Spleen (tissue), 11 donors: ENCODE data around the gene PLA2G5. TPM values are rescaled to one million over a fixed set of nuclear protein-coding genes. Genes with fewer than 3 reads are reported as not detected.

ENCODE experiments used
- DNase-seq: peaks from one replicate; pipeline ENCODE4 v3.0.0-alpha.2; 2020
- H3K27ac ChIP-seq, 8 donors: fragments of 200-600 bp; sonication (generic) in 7 of 8; 1 replicate in 4 of 8; 2 replicates in 4 of 8; pipeline versions ENCODE4 v1.5.0 to v1.8.0; 2016 to 2021; ENCODE audit warnings: inconsistent platforms in 4 of 8, mild to moderate bottlenecking in 4 of 8, moderate library complexity in 1 of 8
- H3K27me3 ChIP-seq, 7 donors: fragments of 200-600 bp; sonication (generic) in 6 of 7; replicated peaks in 1 of 7; 1 replicate in 4 of 7; 2 replicates in 3 of 7; pipeline versions ENCODE4 v1.5.0 to v1.8.0; 2016 to 2021; ENCODE audit warnings: inconsistent platforms in 3 of 7, mild to moderate bottlenecking in 1 of 7
- H3K36me3 ChIP-seq, 6 donors: fragments of 200-600 bp; sonication (generic) in 5 of 6; 1 replicate in 4 of 6; 2 replicates in 2 of 6; pipeline versions ENCODE4 v1.5.0 to v1.8.0; 2016 to 2021; ENCODE audit warnings: inconsistent platforms in 2 of 6
- H3K4me1 ChIP-seq, 6 donors: fragments of 200-600 bp; sonication (generic) in 5 of 6; 1 replicate in 3 of 6; 2 replicates in 3 of 6; pipeline versions ENCODE4 v1.5.0 to v1.8.0; 2016 to 2021; ENCODE audit warnings: inconsistent platforms in 3 of 6
- H3K4me3 ChIP-seq, 8 donors: fragments of 200-600 bp; sonication (generic) in 7 of 8; 1 replicate in 4 of 8; 2 replicates in 4 of 8; pipeline versions ENCODE4 v1.5.0 to v1.8.0; 2016 to 2021; ENCODE audit warnings: inconsistent platforms in 4 of 8, mild to moderate bottlenecking in 4 of 8, moderate library complexity in 2 of 8
- H3K9me3 ChIP-seq, 8 donors: fragments of 200-600 bp; sonication (generic) in 7 of 8; 1 replicate in 4 of 8; 2 replicates in 4 of 8; pipeline versions ENCODE4 v1.5.0 to v1.8.0; 2016 to 2021; ENCODE audit warnings: inconsistent platforms in 4 of 8
- CTCF ChIP-seq, 11 experiments: fragments of 200-600 bp in 7 of 11; fragments of 450-650 bp in 4 of 11; sonication (generic) in 4 of 11; IDR thresholded peaks in 8 of 11; conservative IDR thresholded peaks in 3 of 11; 1 replicate in 7 of 11; 2 replicates in 4 of 11; pipeline versions ENCODE4 v1.4.0 to v1.8.0; 2016 to 2021; ENCODE audit warnings: antibody characterized with exemption in 11 of 11, inconsistent platforms in 4 of 11, mild to moderate bottlenecking in 1 of 11
- POLR2A ChIP-seq, 3 donors: fragments of 450-650 bp; IDR thresholded peaks; one replicate each; pipeline ENCODE4 v1.5.1; 2017; ENCODE audit warnings: antibody characterized with exemption in 3 of 3, mild to moderate bottlenecking in 1 of 3
- POLR2AphosphoS5 ChIP-seq, 3 donors: sonication (generic); formaldehyde crosslinking; IDR thresholded peaks; one replicate each; pipeline ENCODE4 v1.5.1; 2017; ENCODE audit warnings: antibody characterized with exemption in 3 of 3
- WGBS, 5 donors: extraction: QIAGEN DNeasy Blood & Tissue Kit in 3 of 5; methylation state at CpG; one replicate each; pipeline versions ENCODE4 v1.1.5 to v1.1.7; 2013 to 2018; 5-methylcytosine and 5-hydroxymethylcytosine counted together
- intact Hi-C: fragments of 100-400 bp; cut with DNase I; formaldehyde crosslinking; loops from one replicate; pipeline ENCODE4 v1.15.0; 2023; ENCODE audit warnings: low total_unique reads
- polyA plus RNA-seq, 3 donors: library from polyadenylated mRNA; stranded (reverse); fragments of 200-250 nt; gene quantifications; one replicate each; pipeline ENCODE4 v1.2.1, GENCODE V29; 2013
- total RNA-seq, 7 donors: library from RNA; depleted of rRNA in 3 of 7; stranded (reverse); fragments of >200 nt in 3 of 7; fragmentation: NEBNext Ultra II Directional in 4 of 7; extraction: Animal tissue kit (Norgen Biotek cat#: 25700) in 4 of 7; gene quantifications; one replicate each; pipeline versions ENCODE4 v1.1.0 to v1.2.1, GENCODE V29; 2016 to 2021
- donor health status: healthy with polysubstance abuse.
- donor health status: DM: no; HTN: no; CAD: no; lungs with moderate emphysema.
- donor health status: DM: no; HTN: no; CAD: no.
- donor health status: Bipolar disorder and iron deficiency.
- donor health status: healthy.
- donor health status: DM: no; HTN: no; CAD: no.
- donor health status: DM: yes; HTN: yes; CAD: no.

The PLA2G5 gene
- total and polyA plus RNA-seq, 10 donors: 0.34 to 2.0 (median 0.89) TPM; not detected in 3

- H3K36me3 ChIP-seq: no peaks in the 10 kb centered on the region
- peaks cover 0 to 8% (median 0%) of the 10 kb centered on the region in 6 donors for H3K4me1 ChIP-seq
- H3K27ac ChIP-seq: no peak overlapping the region
- no peaks in the 10 kb centered on the region for H3K9me3 ChIP-seq
- intact Hi-C loops: no loop called here
- H3K4me3 ChIP-seq: no peak overlapping the region
- WGBS, 5 donors: 93 to 96% (median 94%) methylated on average over 3 of the region's 3 CpGs
- no peaks in the 10 kb centered on the region for H3K27me3 ChIP-seq
- no peak for DNase-seq
- TF ChIP-seq POLR2A (IDR thresholded peaks at IDR 0.05) (no peak), POLR2AphosphoS5 (IDR thresholded peaks at IDR 0.05) (no peak), CTCF (IDR thresholded peaks at IDR 0.05 in 8 of 11, conservative IDR thresholded peaks at IDR 0.05 in 3 of 11) (no peak)
Observed at GRCh38 chr1:20136249-20136648, 66.3 kb downstream of the PLA2G5 start.

GRCh38 chr1:20137055-20137454 is 67.1 kb downstream of the PLA2G5 start:
- Histone ChIP-seq H3K27ac (no peak overlapping the region), H3K27me3 (no peaks in the 10 kb centered on the region), H3K4me3 (no peak overlapping the region), H3K9me3 (no peaks in the 10 kb centered on the region), H3K36me3 (no peaks in the 10 kb centered on the region), H3K4me1 (peaks cover 0 to 8% (median 0%) of the 10 kb centered on the region in 6 donors)
- no peak for DNase-seq
- no peak for TF ChIP-seq CTCF (IDR thresholded peaks at IDR 0.05 in 8 of 11, conservative IDR thresholded peaks at IDR 0.05 in 3 of 11)
- TF ChIP-seq POLR2AphosphoS5 (IDR thresholded peaks at IDR 0.05): no peak
- TF ChIP-seq POLR2A (IDR thresholded peaks at IDR 0.05): no peak
- 84 to 94% (median 92%) methylated on average over 3 to 4 of the region's 4 CpGs for WGBS, 5 donors
- intact Hi-C loops: no loop called here

GRCh38 chr1:20137604-20138003 is 67.6 kb downstream of the PLA2G5 start:
- no peaks in the 10 kb centered on the region for H3K9me3 ChIP-seq
- TF ChIP-seq POLR2A (IDR thresholded peaks at IDR 0.05) (no peak), CTCF (IDR thresholded peaks at IDR 0.05 in 8 of 11, conservative IDR thresholded peaks at IDR 0.05 in 3 of 11) (no peak), POLR2AphosphoS5 (IDR thresholded peaks at IDR 0.05) (no peak)
- H3K4me3 ChIP-seq: no peak overlapping the region
- peaks cover 0 to 8% (median 0%) of the 10 kb centered on the region in 6 donors for H3K4me1 ChIP-seq
- intact Hi-C loops: no loop called here
- H3K27ac ChIP-seq: no peak overlapping the region
- no peaks in the 10 kb centered on the region for H3K27me3 ChIP-seq
- no peaks in the 10 kb centered on the region for H3K36me3 ChIP-seq
- no peak for DNase-seq
- whole genome bisulfite sequencing, 5 donors: 76 to 96% (median 89%) methylated on average over 1 of the region's 1 CpG

- Histone ChIP-seq H3K4me3 (no peak overlapping the region), H3K4me1 (peaks cover 0 to 8% (median 0%) of the 10 kb centered on the region in 6 donors), H3K27me3 (no peaks in the 10 kb centered on the region), H3K9me3 (no peaks in the 10 kb centered on the region), H3K27ac (no peak overlapping the region), H3K36me3 (no peaks in the 10 kb centered on the region)
- intact Hi-C loops: no loop called here
- DNase-seq: no peak
- 84 to 97% (median 94%) methylated on average over 4 to 6 of the region's 6 CpGs for WGBS, 5 donors
- TF ChIP-seq POLR2AphosphoS5 (IDR thresholded peaks at IDR 0.05): no peak
Observed at GRCh38 chr1:20138346-20138745, 68.4 kb downstream of the PLA2G5 start.
